CD4-positive, alpha-beta T cell treated with Interleukin-21 for 1 hour (primary cell): ENCODE results near the gene CALB2.
"Not testable (repeated sequence)": the region's sequence is repeated elsewhere in the genome, so short reads cannot be mapped to it uniquely, and the experiment has no call there.

Source experiments
- DNase-seq: peaks from one replicate; pipeline ENCODE4 v3.0.0-alpha.2; 2020

Gene CALB2

GRCh38 chr16:71358464-71358998 lies at the start of gene CALB2:
Gene CALB2 (plus strand): TSS chr16:71358723. CDS start chr16:71358793, 70 bp downstream.
- DNase-seq: peak; percentile 50

- DNase-seq: peak; percentile 31
Observed at GRCh38 chr16:71311553-71312158, 46.9 kb upstream of the CALB2 start.

DNA sequence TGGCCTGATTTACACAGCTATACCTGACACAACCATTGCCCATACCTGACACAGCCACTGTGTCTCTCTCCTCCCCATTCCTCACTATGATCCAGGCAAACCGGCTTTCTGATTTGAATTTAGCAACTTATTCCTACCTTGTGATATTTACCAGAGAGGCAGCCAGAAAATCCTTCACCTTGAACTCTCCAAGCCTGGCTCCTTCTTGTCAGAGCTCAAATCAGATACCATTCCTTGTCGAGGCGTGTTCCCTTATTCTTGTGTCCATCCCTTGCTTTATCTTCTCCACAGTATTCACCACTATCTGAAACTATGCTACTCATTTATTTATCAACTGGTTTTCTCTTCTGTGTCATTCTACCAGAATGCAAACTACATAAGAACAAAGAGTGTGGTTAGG lies 44.9 kb upstream of the CALB2 start:
- DNase-seq: not testable (repeated sequence)

DNA sequence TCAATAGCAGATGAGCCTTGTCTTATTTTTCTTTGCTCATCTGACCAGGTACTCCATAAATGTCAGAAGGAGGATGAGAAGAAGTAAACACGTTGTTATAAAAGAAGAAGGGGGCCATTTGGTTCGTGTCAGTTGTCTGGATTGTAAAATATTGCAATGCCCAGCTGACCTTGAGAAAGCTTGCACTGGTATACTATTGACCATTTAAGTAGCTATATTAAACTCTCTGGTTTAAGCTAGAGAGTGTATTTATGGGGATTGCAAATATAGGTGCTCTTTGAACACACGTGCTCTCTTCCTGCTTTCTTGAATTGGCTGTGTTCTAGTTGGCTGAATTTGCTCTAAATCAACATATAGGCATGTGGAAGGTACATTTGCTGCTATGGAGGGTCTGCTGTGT lies 43.3 kb upstream of the CALB2 start:
- DNase-seq: no peak

DNA sequence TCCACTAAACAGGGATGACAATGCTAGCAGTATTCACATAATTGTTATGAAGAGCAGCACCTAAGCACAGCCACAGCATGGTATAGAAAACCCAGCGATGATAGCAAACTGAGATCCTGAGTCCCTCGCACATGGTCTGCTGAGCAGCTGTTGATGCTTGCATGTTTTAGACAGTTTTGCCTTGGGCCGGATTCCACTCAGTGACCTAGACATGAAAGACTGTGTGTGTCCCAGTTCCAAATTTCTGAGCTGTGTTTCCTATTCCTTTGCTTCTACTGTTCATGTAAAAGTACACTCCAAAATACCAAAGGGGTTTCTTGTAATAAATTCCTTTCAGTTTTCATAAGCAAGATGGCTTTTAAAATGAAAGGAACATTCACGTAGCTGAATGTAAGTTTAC lies 38.5 kb upstream of the CALB2 start:
- DNase-seq: no peak

DNA sequence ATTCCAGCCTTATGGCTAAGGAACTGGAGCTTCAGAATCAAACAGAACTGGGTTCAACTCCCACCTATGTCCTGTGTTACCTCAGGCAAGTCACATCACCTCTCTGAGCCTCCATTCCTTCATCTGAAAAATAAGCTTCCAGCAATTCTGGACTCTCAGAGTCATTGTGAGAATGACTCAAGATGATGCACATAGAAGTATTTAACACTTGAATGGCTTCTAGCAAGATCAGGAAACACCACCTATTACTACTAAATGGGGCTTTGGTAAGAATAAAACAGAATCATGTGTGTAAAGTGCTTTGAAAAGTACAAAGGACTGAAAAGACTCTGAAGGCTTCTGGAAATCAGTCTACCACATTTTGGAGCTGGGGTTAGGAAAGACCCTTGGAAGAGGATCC lies 30.8 kb upstream of the CALB2 start:
- DNase-seq: no peak

DNA sequence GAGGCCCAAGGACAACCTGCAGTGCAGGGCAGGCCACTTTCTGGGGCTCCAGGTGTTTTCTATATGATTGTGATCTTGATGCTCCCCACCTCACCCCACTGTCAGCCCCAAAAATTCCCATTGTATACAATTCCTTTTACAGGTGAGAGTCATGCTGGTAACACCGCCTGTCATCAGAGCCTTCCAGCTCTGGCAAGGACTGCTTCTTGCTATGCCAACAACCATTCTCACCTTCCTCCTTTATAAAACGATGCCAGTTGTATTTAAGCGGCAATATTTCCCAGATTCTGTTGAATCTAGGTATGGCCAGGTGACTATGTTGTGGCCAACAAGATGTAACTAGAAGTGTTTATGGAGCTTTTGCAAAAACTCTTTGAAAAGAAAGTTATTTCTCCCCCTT lies 30.4 kb upstream of the CALB2 start:
- DNase-seq: no peak

DNA sequence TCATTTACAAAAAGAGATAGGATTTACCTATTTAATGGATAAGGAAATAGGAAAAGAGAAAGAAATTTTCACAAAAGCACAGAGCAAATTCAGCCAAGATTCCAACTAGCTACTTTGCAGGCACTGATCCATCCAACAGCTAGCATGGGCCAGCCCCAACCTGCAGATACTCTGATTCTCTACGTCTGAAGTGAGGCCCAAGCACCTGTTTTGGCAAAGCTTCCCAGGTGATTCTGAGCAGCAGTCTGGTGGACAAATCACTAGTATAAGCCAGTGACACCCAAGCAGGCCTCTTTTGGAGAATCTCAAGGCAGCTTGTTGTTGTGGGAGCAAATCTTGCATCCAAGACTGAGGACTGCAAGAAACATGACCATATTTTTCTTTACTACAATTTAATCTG lies 20.9 kb upstream of the CALB2 start:
- DNase-seq: no peak

GRCh38 chr16:71338193-71338592 lies 20.3 kb upstream of the CALB2 start:
- no peak for DNase-seq

- DNase-seq: no peak
Observed at GRCh38 chr16:71338632-71339031, 19.9 kb upstream of the CALB2 start.

- DNase-seq: no peak
Observed at GRCh38 chr16:71339236-71340171, 19.0 kb upstream of the CALB2 start.

GRCh38 chr16:71340406-71340805 lies 18.1 kb upstream of the CALB2 start:
- no peak for DNase-seq

DNA sequence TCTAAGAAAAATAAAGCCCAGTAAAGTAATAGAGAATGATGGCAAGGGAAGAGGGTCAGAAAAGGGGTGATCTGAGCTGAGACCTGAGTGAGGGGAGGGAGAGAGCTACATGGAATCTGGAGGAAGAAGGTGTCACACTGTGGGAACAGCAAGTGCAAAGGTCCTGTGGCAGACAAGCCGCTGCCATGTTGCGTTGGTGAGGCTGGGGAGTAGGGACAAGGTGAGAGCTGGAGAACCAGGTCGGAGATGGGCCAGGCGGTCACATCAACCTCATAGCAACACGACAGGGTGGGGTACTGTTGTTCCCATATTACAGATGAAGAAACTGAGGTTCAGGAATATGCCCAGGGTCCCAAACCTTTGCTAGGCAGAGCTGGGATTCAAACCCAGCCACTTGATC lies 16.6 kb upstream of the CALB2 start:
- DNase-seq: no peak

GRCh38 chr16:71343078-71343477 lies 15.4 kb upstream of the CALB2 start:
- no peak for DNase-seq

DNA sequence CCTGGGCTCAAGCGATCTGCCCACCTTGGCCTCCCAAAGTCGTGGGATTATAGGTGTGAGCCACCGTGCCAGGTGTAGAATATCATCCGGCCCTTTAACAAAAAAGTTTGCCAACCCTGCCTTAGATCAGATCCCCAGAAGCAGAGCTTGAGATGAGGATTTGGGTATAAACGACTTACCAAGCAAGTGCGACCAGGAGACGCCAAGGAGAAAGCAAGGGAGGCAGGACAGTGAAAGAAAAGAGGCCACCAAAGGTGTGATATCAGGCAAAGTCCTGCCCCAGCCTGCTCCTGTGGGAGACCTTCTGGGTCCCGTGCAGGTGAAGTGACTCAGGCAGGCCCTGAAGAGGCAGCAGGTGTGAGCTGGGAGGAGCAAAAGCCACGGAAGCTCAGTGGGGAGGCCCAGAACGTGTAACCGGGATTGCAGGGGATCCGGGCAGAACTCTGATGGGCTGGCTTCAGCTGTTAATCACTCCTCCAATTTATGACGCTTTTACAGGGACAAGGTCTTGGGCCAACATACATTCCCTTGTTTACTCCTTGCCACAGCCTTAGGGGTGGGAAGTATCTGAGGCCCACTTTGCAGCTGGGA lies 14.1 kb upstream of the CALB2 start:
- no peak for DNase-seq

- DNase-seq: no peak
Observed at GRCh38 chr16:71345031-71345430, 13.5 kb upstream of the CALB2 start.

DNA sequence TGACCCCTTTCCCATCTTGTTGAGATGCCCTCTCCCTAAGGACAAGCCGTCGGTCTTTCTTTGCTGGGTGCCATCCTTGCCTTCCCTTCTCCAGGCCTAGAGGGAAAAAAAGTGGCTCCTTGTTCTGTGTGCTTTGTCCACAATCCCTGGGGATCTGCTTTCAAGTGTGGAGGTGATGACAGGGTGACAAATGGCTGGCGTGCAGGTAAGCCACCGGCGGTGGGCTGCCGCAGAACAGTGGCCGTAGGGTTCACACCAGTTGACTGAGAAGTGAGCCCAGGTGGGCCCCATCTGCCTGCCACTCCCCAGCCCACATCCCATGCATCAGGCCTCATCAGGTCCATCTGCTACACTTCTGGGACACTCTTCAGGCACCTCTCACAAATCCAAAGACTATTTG lies 11.4 kb upstream of the CALB2 start:
- no peak for DNase-seq

DNA sequence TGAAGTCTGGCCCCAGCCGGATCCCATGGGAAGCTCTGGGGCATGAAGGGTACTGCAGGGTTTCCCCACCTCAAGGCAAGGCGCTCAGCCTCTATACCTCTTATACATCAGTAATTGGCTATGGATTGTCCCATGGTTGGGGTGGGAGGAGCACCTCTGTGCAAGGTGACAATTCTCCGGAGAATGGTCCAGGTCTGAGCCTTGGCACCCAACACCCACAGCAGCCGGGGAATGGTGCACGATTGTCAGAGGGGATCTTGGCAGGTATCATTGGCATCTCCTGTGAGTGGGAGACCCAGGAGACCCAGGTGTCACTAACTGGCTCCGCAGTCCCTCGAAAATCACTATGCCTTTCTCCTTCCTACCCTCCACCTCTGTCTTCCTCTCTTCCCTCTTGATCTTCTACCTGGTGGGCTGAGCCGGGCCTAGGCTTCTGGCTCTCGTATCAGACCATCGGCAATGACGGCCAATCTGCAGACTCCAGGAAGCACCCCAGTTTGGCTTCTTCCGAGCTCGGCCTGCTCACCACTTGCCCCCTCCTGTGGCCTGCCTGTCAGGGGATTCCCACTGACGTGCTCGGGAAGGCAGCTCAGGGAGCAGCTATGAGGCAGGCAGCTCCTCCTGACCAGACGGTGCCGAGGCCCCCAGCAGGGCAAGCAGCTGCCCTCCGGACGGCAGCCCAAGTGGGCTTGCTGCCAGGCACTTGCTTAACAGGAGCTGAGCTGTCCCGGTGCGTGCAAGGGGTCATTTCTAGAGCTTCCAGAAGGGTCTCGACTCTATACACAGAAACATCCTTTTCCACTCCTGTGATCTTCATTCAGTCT lies 10.0 kb upstream of the CALB2 start:
- DNase-seq: no peak

- DNase-seq: no peak
Observed at GRCh38 chr16:71350821-71351557, 7.5 kb upstream of the CALB2 start.

DNA sequence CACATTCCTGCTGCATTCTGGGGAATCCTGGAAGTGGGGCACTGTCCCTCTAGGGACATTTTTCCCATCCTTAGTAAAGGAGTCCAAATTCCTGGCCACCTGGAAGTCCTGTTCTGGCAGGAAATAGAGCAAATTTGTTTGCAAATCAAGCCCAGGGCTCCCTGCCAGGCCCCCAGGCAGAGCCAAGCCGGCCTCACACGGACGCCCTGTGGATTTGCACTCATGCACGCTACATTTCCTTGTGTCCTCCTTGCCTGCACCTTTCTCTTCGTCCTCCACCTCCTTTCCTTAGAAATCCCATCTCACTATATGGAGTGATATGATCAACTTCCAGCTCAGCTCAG lies 7.0 kb upstream of the CALB2 start:
- DNase-seq: no peak

- no peak for DNase-seq
Observed at GRCh38 chr16:71352466-71352865, 6.1 kb upstream of the CALB2 start.

DNA sequence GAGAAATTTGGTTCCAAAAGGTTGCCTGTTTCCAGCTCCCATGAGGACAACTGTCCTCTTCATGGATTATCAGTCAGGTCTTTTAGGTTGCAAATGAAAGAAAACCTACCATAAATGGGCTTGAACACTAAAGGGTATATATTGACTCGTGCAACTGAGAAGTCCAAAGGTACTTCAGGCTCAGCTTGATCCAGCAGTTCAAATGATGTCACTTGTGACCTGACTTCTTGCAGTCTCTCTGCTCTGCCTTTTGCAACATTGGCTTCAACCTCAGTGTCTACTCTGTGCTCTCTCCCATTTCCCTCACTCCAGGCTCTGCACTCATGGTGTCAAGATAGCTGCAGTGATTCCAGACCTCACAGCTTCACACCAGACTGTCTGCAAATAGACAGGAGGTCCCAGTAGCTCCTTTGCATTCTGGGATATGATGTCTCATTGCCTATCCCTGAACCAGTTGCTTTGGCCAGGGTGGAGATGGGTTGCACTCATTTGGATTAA lies 5.5 kb upstream of the CALB2 start:
- no peak for DNase-seq
